HG02759 (cell line): Measurements from ENCODE around the gene IBSP.

Experiments used
- ATAC-seq: cut with Tn5 transposase; IDR thresholded peaks from one replicate; pipeline ENCODE4 v1.9.1; 2021; ENCODE audit warnings: mild to moderate bottlenecking, moderate library complexity; ENCODE audit not compliant: unreplicated experiment

The IBSP gene, protein sequence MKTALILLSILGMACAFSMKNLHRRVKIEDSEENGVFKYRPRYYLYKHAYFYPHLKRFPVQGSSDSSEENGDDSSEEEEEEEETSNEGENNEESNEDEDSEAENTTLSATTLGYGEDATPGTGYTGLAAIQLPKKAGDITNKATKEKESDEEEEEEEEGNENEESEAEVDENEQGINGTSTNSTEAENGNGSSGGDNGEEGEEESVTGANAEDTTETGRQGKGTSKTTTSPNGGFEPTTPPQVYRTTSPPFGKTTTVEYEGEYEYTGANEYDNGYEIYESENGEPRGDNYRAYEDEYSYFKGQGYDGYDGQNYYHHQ

DNA sequence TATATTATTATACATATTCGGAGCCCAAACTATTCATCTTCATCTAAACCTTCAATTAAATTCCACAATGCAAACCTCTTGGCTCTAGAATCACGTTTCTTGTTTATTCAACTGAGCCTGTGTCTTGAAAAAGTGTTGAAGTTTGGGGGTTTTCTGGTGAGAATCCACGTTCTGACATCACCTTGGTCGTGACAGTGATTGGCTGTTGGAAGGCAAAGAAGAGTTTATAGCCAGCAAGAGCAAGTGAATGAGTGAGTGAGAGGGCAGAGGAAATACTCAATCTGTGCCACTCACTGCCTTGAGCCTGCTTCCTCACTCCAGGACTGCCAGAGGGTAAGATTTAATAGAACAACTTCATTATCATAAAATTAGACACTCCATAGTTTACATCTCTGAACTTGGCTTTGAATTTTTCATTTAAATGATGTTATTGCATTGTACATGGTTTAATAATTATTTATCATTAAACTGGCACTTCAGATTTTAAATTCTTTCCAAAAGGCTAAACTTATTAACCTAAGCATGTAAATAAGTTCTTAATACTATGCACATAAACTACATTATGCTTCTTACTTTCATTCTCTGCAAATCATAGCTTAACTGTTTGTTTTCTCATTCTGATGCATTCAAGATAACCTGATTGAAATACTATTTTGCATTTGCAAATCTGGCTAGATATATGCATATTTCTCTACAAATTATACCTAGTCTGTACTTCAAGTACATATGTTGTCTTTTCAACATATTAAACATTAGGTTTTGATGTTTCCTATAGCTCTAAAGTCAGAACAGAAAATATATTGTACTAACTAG lies at the start of gene IBSP:
Gene IBSP, plus strand, starts transcription at position 254 of the 813 bp plus-strand sequence. CDS start 2,808 bp downstream, outside the sequence.
- ATAC-seq: no peak

DNA sequence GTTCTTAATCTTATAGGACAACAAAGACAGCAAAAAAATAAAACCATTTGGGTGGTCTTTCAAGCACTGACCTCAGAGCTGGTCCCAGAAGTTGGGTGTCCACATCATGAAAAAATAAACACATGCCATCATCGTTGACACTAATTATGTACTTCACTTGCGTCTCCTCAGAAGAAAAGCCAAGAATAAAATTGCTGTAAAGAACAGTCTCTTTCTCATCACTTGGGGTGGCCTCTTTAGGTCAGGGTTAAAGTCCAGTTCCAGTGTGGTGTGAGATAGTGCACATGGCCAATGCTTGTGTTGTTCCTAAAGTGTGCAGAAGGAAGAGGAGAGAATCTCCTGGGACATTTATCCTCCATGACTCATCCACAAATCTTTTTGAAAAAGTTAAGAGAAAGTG lies 49.5 kb upstream of the IBSP start:
- ATAC-seq: no peak

- ATAC-seq: no peak
Measured at GRCh38 chr4:87758270-87758669, 41.1 kb upstream of the IBSP start.

DNA sequence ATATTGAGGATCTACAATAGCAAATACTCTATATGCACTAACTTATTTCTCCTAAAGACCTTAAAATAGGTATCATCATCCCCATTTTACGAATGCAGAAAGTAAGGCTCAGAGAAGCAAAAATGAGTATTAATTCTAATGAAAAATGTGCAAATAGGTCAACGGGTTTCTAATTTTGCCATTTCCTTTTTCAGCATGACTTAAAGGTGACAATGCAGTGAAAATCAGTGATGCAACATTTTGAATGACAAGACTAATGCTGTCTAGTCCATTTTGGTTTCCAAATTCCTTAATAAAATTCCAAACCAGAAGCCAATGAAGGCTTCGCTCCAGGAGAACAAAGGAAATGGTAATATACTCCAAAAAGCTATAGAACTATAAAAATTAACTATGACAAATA lies 37.0 kb upstream of the IBSP start:
- ATAC-seq: no peak

DNA sequence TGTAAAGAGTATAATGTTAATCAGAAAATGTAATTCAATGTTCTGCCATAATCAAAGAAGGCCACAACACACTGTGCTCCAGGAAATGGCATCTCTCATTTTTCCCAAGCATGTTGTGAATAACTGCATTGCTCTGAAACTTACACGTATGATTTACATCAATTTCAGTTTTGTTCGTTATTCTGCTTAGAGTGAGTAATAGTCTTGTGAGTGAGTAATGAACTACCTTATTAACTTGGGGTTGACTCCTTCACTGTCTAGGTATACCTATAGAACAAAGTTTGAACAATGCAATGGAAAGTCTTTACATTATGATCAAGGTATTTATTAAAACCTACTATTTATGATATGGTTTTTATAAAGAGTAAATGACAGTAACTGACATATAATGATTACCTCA lies 17.8 kb upstream of the IBSP start:
- ATAC-seq: no peak

DNA sequence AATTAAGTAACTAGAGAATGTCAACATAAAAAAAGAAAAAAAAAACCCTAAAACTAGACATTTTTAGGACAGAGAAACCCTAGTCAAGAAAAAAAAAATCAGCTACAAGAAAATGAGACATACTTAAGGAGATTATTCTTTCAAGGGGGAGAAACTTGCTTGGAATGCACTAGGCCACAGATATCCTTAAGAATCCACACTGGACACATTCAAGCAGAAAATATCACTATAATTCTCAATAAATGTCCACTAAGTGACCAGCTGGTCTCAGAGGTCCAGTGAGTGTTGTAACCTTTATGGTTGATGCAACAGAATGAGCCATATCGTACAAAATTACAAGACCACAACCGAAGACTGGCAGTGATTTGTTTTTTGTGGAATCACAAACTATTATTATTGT lies 15.6 kb upstream of the IBSP start:
- no peak for ATAC-seq

- no peak for ATAC-seq
Measured at GRCh38 chr4:87785731-87786509, 13.4 kb upstream of the IBSP start.

DNA sequence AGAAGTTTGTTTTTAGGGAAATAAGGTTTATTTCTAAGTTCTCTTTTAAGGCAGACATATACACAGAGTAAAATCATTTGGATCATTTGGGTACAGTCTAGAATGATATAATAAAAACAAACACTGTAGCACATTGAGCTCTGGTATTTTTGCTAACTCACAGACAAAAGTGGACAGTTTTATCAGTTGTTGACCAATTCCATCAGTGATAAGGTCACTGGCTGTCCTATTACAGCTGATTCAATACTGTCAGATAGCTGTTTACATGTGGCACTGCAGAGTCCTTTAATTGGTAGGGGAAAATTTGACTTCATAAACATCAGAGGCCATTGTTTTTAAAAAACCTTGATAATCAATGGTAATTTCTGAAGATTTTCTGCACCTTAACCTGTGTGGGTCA lies 3.5 kb downstream of the IBSP start:
- ATAC-seq: no peak

GRCh38 chr4:87803421-87803820 lies 4.1 kb downstream of the IBSP start:
- ATAC-seq: no peak

- no peak for ATAC-seq
Measured at GRCh38 chr4:87804871-87805270, 5.5 kb downstream of the IBSP start.

GRCh38 chr4:87805971-87806370 lies 6.6 kb downstream of the IBSP start:
- no peak for ATAC-seq

- ATAC-seq: no peak
Measured at GRCh38 chr4:87806520-87806919, 7.2 kb downstream of the IBSP start.

DNA sequence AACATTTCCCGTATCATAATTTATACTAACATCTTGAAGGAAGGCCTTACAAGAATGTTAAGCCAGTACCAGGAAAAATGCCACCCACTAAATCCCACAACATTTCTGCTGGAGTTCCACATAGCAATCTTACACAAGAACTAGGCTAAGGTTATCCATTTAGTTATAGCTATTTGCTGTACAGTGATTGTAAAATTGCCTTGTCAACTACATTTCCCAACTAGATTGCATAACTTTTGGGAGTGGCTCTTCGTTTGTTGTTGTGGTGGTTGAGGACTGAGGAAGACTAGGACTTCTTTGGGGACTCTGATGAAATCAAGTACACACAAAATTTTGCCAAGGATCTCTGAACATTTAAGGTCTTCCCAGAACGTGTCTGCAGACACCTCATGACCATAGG lies 8.0 kb downstream of the IBSP start:
- ATAC-seq: no peak

GRCh38 chr4:87811977-87812376 lies 12.6 kb downstream of the IBSP start:
- no peak for ATAC-seq

- ATAC-seq: no peak
Measured at GRCh38 chr4:87819281-87819919, 20.0 kb downstream of the IBSP start.

DNA sequence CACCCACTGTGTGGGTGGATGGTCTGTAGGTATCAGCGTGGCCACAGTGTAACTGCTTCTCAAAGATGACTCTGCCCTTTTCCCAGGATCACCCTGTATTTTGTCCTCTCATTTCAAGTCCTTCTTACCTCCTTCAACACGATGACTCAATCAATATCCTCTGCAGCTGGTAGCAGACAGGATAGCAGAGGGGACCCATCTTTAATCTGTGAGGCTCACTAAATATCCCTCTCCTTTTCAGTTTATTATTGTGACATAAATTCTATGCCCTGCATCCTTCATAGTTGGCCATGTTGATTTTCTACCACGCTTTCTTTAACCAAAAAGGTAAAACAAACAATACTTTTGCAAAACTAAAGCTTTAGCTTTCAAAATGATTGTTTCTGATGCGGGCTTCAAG lies 23.8 kb downstream of the IBSP start:
- no peak for ATAC-seq

DNA sequence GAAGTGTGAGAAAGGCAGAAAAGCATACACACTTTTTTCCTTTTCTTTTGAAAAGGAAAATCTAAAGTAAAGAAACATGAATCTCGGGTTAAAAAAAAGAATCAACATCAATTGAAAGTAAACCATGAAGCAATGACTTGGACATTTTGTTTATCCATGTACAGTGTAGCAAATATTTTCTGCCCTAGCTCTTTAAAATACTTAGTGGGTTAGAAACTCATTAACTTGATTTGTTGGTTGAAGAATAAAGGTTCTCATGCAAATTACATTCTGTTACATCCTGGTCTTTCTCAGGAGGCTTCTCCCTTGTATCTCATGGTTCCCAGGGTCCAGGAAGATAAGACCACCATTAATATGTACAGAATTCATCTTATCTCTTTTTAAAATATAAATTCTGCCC lies 24.4 kb downstream of the IBSP start:
- ATAC-seq: no peak

- ATAC-seq: no peak
Measured at GRCh38 chr4:87824352-87824751, 25.0 kb downstream of the IBSP start.

DNA sequence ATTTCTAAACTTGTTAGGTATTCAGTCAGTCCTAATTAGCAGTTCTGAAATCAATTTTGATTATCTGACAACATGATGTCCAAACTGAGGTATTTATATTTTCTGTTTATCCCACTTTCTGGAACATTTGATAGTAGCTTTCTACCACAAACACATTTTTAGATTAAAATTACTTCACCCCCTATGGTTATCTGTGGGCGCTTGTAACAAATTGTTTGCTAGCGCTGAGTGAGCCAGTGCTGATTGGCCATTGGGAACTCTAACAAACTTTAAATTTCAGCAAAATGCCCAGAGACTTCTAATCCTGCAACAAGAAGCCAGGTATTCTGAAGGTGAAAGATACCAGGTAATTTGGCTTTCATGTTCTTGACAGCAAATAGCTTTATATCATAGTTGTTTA lies 33.3 kb downstream of the IBSP start, which contains the start of gene MEPE:
Gene MEPE, plus strand, starts transcription at position 301 of the 400 bp plus-strand sequence. CDS start 1,746 bp downstream, outside the sequence.
- ATAC-seq: no peak

- ATAC-seq: no peak
Measured at GRCh38 chr4:87834401-87834800, 35.0 kb downstream of the IBSP start.

- no peak for ATAC-seq
Measured at GRCh38 chr4:87835197-87835596, 35.8 kb downstream of the IBSP start.
